ENCODE results near the gene DOCK8. TPM values are rescaled to one million over a fixed set of nuclear protein-coding genes. Genes with fewer than 3 reads are reported as not detected.

Gene DOCK8
- total RNA-seq, 1 experiment from 2014 or later: 7.5 TPM

DNA sequence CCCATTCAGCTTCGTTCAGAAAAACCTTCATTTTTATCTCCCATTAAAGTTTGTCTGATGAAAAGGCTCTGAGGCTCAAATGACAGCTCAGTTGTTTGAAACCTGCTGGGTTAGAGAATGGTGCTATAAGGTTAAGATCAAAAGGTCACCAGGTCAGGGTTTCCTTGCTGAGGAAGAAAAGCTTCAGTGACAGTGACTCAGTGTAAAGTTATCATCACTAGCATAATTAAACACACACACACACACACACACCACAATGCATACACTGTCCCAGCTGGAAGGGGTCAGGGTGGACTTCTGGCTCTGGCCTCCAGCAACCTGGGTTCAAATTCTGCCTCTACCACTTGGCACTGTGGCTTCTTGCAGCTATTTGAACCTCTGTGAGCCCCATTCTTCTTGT, 281.1 kb downstream of the DOCK8 start:
- POLR2A ChIA-PET (ENCODE audit: unreplicated experiment): no interaction called here
- CTCF ChIA-PET: no interaction called here
- intact Hi-C loops (cut with micrococcal nuclease; ENCODE audit: unreplicated experiment): no loop called here
- H3K27me3 ChIP-seq (ENCODE audit: insufficient read depth, low read depth): no peaks in the 10 kb centered on the region
- H3K9me2 ChIP-seq (ENCODE audit: insufficient read depth): no peaks in the 10 kb centered on the region
- no peaks in the 10 kb centered on the region for H3K4me1 ChIP-seq (replicated peaks; ENCODE audit: insufficient read depth)
- no peak overlapping the region for H2AFZ ChIP-seq
- no peaks in the 10 kb centered on the region for H3F3A ChIP-seq (ENCODE audit: insufficient read depth, low read depth)
- H3K4me3 ChIP-seq: no peak overlapping the region
- TF ChIP-seq, protein P1, sequence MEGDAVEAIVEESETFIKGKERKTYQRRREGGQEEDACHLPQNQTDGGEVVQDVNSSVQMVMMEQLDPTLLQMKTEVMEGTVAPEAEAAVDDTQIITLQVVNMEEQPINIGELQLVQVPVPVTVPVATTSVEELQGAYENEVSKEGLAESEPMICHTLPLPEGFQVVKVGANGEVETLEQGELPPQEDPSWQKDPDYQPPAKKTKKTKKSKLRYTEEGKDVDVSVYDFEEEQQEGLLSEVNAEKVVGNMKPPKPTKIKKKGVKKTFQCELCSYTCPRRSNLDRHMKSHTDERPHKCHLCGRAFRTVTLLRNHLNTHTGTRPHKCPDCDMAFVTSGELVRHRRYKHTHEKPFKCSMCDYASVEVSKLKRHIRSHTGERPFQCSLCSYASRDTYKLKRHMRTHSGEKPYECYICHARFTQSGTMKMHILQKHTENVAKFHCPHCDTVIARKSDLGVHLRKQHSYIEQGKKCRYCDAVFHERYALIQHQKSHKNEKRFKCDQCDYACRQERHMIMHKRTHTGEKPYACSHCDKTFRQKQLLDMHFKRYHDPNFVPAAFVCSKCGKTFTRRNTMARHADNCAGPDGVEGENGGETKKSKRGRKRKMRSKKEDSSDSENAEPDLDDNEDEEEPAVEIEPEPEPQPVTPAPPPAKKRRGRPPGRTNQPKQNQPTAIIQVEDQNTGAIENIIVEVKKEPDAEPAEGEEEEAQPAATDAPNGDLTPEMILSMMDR (conservative IDR thresholded peaks at IDR 0.05): no peak
- no peak for TF ChIP-seq EZH2 (IDR thresholded peaks at IDR 0.05; ENCODE audit: low read depth)
- peak in 1 of 2 experiments; percentile 33 for DNase-seq
- H3K27ac ChIP-seq: no peak overlapping the region
- no peaks in the 10 kb centered on the region for H4K20me1 ChIP-seq (ENCODE audit: insufficient read depth)
- H3K79me2 ChIP-seq (ENCODE audit: low read depth): no peaks in the 10 kb centered on the region
- no peaks in the 10 kb centered on the region for H3K36me3 ChIP-seq (ENCODE audit: low read depth)
- no peaks in the 10 kb centered on the region for H3K9me3 ChIP-seq (ENCODE audit: insufficient read depth, low read depth)
- no TSS peak for BruUV-seq (replicated peaks)
- no peak overlapping the region for H3K4me2 ChIP-seq

DNA sequence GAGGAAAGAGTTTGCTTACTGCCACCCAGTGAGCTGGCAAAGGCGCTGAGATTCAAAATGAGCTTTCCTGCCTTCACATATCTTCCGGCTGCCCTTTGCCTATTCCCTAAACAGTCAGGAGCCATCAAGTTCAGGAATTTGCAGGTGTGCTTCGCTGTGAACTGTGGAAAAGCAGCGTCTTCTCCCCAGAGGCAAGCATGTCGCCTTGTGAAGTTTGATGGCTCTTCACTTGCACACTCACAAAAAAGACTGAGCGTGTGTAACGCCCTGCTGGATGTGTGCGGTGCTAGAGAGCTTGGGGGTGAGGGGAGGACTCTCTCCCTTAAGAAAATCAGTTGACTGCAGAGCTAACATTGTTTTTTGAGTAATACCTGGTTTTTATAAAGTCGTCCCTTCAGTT, 288.7 kb downstream of the DOCK8 start:
- TF ChIP-seq, protein P1 (conservative IDR thresholded peaks at IDR 0.05): no peak
- TF ChIP-seq EZH2 (IDR thresholded peaks at IDR 0.05; ENCODE audit: low read depth): no peak

DNA sequence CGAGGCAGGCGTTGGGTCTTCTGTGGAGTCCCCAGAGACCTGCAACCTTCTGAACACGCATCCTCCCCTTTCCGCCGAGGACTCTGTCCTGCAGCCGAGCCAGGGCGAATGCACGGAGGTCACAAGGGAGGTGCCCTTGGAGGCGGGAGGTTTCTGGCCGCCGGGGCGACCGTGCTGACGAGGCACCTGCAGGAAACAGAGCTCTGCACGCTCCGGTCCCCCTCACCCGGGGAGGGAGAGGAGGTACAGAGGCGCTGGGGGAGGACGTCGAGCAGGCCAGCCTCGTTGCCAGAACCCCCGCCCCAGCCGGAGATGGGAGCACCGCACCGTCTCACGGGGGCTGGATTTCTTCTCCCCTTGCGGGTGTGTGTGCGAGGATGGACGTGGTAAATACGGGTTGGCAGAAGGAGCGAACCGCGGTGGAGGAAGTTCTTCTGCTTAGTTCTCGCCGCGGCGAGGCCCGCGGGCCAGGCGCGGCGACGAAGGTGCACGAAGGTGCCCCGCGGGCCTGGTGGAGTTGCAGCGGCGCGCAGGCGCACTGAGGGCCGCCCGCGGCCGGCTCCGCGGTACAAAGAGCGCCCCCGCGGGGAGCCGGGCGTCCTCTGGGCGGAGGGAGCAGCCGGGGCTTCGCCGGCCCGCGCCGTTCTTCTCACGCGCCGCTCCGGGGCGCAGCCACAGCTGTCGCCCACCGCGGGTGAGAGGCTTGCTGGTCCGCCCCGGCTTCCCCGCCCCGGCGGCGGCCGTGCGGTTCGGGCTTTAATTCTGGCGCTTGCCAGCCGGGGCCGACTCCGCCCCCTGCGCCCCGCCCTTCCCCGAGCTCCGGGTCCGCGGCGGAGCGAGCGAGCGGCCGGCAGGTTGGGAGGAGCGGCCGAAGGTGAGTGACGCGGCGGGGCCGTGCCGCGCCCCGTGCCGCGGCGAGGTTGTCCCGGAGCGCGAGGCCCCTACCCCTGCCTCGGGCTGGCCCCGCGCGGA, 289.5 kb downstream of the DOCK8 start, which contains the start of gene KANK1:
Gene KANK1, plus strand, starts transcription at position 815 of the 972 bp plus-strand sequence.
- 0 out of 2 replicates have a peak, but pooled peaks cover 7% of the 10 kb centered on the region for H3K4me1 ChIP-seq (replicated peaks; ENCODE audit: insufficient read depth)
- no peaks in the 10 kb centered on the region for H3K36me3 ChIP-seq (ENCODE audit: low read depth)
- peak within 1 kb of the TSS; percentile 82 for H3K4me2 ChIP-seq
- H3K79me2 ChIP-seq (ENCODE audit: low read depth): no peaks in the 10 kb centered on the region
- H4K20me1 ChIP-seq (ENCODE audit: insufficient read depth): no peaks in the 10 kb centered on the region
- ChIA-PET POLR2A (ENCODE audit: unreplicated experiment) (interaction anchor here (0.6 kb wide), 1 partner anchor 12 kb away, joined by 11 read pairs; no protein-coding TSS in a partner anchor), CTCF (interaction anchor here (0.6 kb wide), 3 partner anchors 27 to 300 kb away, joined by 4 read pairs; no protein-coding TSS in a partner anchor)
- no peaks in the 10 kb centered on the region for H3K9me2 ChIP-seq (ENCODE audit: insufficient read depth)
- no peak for TF ChIP-seq EZH2 (IDR thresholded peaks at IDR 0.05; ENCODE audit: low read depth)
- TF ChIP-seq, protein P1 (conservative IDR thresholded peaks at IDR 0.05): no peak; the same call in 1 of the 2 replicates
- intact Hi-C loops (cut with micrococcal nuclease; ENCODE audit: unreplicated experiment): loop anchor here (2.0 to 10.0 kb wide), 2 partner anchors 111 to 117 kb away; no protein-coding TSS in a partner anchor
- no peaks in the 10 kb centered on the region for H3K27me3 ChIP-seq (ENCODE audit: insufficient read depth, low read depth)
- TSS peak; percentile 68 for BruUV-seq (replicated peaks)
- peak within 1 kb of the TSS; percentile 92 for H2AFZ ChIP-seq
- peak; percentile 46 to 81 for DNase-seq
- peak within 1 kb of the TSS; percentile 58; the same call in 1 of the 2 replicates for H3K4me3 ChIP-seq
- no peaks in the 10 kb centered on the region for H3K9me3 ChIP-seq (ENCODE audit: insufficient read depth, low read depth)
- H3K27ac ChIP-seq: no peak within 1 kb of the TSS
- no peaks in the 10 kb centered on the region for H3F3A ChIP-seq (ENCODE audit: insufficient read depth, low read depth)

More for the DNA sequence above, 288.7 kb downstream of the DOCK8 start:
- DNase-seq: no peak
- H3K27ac ChIP-seq: no peak overlapping the region
- peak overlapping the region; percentile 92 for H2AFZ ChIP-seq
- H3K4me2 ChIP-seq: peak overlapping the region; percentile 82
- H3K36me3 ChIP-seq (ENCODE audit: low read depth): no peaks in the 10 kb centered on the region
- no peaks in the 10 kb centered on the region for H3F3A ChIP-seq (ENCODE audit: insufficient read depth, low read depth)
- no peaks in the 10 kb centered on the region for H3K79me2 ChIP-seq (ENCODE audit: low read depth)
- no TSS peak for BruUV-seq (replicated peaks)
- no peaks in the 10 kb centered on the region for H3K9me2 ChIP-seq (ENCODE audit: insufficient read depth)
- no peaks in the 10 kb centered on the region for H3K9me3 ChIP-seq (ENCODE audit: insufficient read depth, low read depth)
- POLR2A ChIA-PET (ENCODE audit: unreplicated experiment): no interaction called here
- H3K27me3 ChIP-seq (ENCODE audit: insufficient read depth, low read depth): no peaks in the 10 kb centered on the region
- 0 out of 2 replicates have a peak, but pooled peaks cover 7% of the 10 kb centered on the region for H3K4me1 ChIP-seq (replicated peaks; ENCODE audit: insufficient read depth)
- no peaks in the 10 kb centered on the region for H4K20me1 ChIP-seq (ENCODE audit: insufficient read depth)
- H3K4me3 ChIP-seq: peak overlapping the region; percentile 58; the same call in 1 of the 2 replicates
- intact Hi-C loops (cut with micrococcal nuclease; ENCODE audit: unreplicated experiment): loop anchor here (10.0 kb wide), 1 partner anchor 111 kb away; no protein-coding TSS in a partner anchor
- CTCF ChIA-PET: interaction anchor here (0.6 to 0.7 kb wide), 3 partner anchors 26 to 301 kb away, joined by 4 to 20 read pairs (median 4); no protein-coding TSS in a partner anchor

Data from PC-9 (cell line).